Astrocyte of the spinal cord (primary cell): ENCODE data around the gene EIF1.
"Not testable (repeated sequence)": the region's sequence is repeated elsewhere in the genome, so short reads cannot be mapped to it uniquely, and the experiment has no call there.

Experiments used
- DNase-seq: peaks from one replicate; pipeline ENCODE4 v3.0.0; 2011; ENCODE audit warnings: low read depth, low spot score
- H3K4me3 ChIP-seq: 2 replicates; pipeline ENCODE4 v1.5.1; 2011; ENCODE audit warnings: low read depth, mild to moderate bottlenecking, low read length, moderate library complexity
- in situ Hi-C: cut with HindIII; loops from 2 replicates; pipeline ENCODE4 v1.10.0; 2017; ENCODE audit warnings: low sequenced_read_pairs
- TF ChIP-seq, protein P1 (sequence below): IDR thresholded peaks from 2 replicates; pipeline ENCODE4 v1.5.1; 2012; ENCODE audit warnings: low read depth, mild to moderate bottlenecking, low read length, inconsistent platforms

The EIF1 gene

GRCh38 chr17:41692722-41693521, 4.2 kb downstream of the EIF1 start:
- TF ChIP-seq, protein P1, sequence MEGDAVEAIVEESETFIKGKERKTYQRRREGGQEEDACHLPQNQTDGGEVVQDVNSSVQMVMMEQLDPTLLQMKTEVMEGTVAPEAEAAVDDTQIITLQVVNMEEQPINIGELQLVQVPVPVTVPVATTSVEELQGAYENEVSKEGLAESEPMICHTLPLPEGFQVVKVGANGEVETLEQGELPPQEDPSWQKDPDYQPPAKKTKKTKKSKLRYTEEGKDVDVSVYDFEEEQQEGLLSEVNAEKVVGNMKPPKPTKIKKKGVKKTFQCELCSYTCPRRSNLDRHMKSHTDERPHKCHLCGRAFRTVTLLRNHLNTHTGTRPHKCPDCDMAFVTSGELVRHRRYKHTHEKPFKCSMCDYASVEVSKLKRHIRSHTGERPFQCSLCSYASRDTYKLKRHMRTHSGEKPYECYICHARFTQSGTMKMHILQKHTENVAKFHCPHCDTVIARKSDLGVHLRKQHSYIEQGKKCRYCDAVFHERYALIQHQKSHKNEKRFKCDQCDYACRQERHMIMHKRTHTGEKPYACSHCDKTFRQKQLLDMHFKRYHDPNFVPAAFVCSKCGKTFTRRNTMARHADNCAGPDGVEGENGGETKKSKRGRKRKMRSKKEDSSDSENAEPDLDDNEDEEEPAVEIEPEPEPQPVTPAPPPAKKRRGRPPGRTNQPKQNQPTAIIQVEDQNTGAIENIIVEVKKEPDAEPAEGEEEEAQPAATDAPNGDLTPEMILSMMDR = no peak
- in situ Hi-C loops = no loop called here
- no peak for DNase-seq
- H3K4me3 ChIP-seq = no peak overlapping the region

DNA sequence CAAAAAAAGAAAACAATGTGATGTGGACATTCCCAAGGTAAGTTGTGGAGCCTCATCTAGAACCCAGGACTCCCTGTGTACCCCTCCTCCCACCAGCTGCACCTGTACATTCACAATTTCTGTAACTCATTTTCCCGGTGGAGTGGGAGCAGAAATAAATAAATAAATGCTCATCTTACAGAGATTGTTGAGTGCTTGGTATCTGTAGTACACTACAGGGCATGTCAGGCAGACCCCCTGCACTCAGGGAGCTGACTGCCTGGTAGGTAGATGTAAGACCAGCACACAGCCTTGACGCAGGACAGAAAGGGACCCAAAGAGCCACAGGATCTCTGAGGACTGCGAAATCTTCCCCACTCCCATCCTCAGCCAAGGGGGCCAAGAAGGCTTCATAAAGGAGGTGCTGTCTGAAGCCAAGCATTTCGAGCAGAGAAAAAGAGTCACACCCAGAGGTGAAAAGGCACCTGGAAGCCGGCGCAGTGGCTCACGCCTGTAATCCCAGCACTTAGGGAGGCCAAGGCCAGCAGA, 6.5 kb downstream of the EIF1 start:
- TF ChIP-seq, protein P1 = no peak
- in situ Hi-C loops = no loop called here
- DNase-seq = no peak
- H3K4me3 ChIP-seq = no peak overlapping the region

DNA sequence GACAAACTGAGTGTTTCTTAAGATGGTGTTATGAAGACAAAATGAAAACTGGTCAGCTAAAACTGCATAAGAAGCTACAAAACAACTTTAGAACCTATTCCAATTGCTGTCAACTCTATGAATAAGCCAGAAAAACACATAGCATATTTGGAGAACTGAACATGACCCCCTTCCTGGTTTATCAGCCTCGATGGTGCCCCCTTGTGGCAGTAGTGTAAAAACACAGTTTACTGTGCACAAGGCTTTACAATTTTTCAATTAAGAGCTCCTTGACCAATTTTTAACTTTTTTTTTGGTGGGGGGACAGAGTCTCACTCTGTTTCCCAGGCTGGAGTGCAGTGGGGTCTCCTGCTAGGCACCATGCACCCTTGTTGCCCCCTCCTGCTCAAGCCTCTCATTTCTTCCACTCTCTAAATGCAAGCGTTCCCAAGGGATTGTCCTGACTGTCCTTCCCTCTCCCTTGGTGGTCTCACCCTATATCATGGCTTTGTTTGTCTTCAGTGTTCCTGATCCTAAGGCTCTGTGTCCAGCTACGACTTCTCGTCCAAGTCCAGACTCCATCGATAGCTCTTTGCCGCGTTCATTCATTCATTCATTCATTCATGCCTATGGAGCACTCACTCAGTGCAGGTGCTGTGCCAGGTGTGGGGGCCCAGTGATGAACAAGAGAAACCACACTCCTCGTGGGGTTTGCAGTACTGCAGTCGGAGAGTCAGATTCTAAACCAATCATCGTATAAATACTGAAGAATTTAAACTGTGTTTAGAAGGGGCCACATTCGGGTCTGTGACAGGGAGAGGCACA, 7.5 kb downstream of the EIF1 start:
- in situ Hi-C loops = no loop called here
- no peak overlapping the region for H3K4me3 ChIP-seq
- TF ChIP-seq, protein P1 = peak; percentile 85
- peak; percentile 73 for DNase-seq

DNA sequence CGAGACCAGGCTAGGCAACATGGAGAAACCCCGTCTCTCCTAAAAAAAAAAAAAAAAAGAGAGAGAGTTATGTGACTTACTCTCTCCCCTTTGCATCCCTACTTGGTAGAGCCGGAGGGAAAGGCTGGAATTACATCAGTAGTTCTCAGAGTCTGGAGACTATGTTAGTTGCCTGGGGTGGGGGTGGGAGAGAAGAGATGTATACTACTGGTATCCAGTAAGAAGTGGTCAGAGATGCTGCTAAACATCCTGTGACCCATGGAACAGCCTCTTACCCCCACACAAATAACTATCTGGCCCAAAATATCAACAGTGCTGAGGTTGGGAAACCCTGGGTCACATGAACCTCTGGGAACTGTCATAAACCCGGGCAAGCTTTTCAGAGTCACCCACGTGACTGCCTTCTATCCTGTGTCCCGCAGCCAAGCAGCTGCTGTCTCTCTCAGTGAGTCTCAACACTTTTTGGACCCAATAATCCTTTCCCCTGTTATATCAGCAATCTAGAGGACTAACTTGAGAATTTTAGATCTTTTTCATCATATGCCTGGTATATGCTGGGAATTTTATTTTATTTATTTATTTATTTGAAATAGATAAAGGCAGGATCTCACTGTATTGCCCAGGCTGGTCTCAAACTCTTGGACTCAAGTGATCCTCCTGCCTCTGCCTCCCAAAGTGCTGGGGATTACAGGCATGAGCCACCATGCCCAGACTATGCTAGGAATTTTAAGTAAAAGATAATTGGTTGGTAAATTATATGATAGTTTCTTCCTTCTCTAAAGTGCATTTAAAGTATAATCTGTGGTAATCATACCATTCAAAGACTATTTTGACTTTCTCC, 8.7 kb downstream of the EIF1 start:
- TF ChIP-seq, protein P1 = no peak
- DNase-seq = no peak
- in situ Hi-C loops = no loop called here
- H3K4me3 ChIP-seq = no peak overlapping the region

GRCh38 chr17:41700843-41701242, 12.2 kb downstream of the EIF1 start:
- in situ Hi-C loops, H3K4me3 ChIP-seq: not testable (repeated sequence)

GRCh38 chr17:41702712-41703111, 14.0 kb downstream of the EIF1 start:
- no peak overlapping the region for H3K4me3 ChIP-seq
- no peak for DNase-seq
- in situ Hi-C loops = no loop called here
- TF ChIP-seq, protein P1 = no peak

More at GRCh38 chr17:41700843-41701242, 12.2 kb downstream of the EIF1 start:
- DNase-seq = not testable (repeated sequence)
